Measurements from ENCODE around the gene LEMD2. TPM values are rescaled to one million over a fixed set of nuclear protein-coding genes. Genes with fewer than 3 reads are reported as not detected.

LEMD2 gene
- total RNA-seq, 1 experiment from 2014 or later: 91.8 TPM

GRCh38 chr6:33742837-33743236 lies 46.1 kb downstream of the LEMD2 start:
- WGBS (ENCODE audit: extremely low coverage, insufficient read length, low lambda C conversion rate): no CpG with 5 or more reads among the region's 7 CpGs
- H3K4me1 ChIP-seq (ENCODE audit: insufficient read depth, low read length): peaks cover 8% of the 10 kb centered on the region; the same call in 1 of the 2 replicates
- no peak overlapping the region for H2BK120ac ChIP-seq (ENCODE audit: low read depth, low read length, poor library complexity, severe bottlenecking)
- no peak overlapping the region for H2BK20ac ChIP-seq (ENCODE audit: low read depth, low read length, poor library complexity, severe bottlenecking)
- no peak overlapping the region for H2AFZ ChIP-seq (ENCODE audit: low read length)
- H3K18ac ChIP-seq (ENCODE audit: insufficient read length, low read depth, low read length): no peak overlapping the region
- H3K56ac ChIP-seq (ENCODE audit: insufficient read length, low read depth, low read length): no peak overlapping the region
- peaks cover 40 to 44% of the 10 kb centered on the region in 2 experiments for H3K4me1 Mint-ChIP-seq
- H3K36me3 Mint-ChIP-seq (ENCODE audit: insufficient read depth in 1 of 3, low read depth in 3 of 3): no peaks in the 10 kb centered on the region; a peak in 1 of 7 replicates
- peaks cover 7% of the 10 kb centered on the region for H3K27me3 Mint-ChIP-seq (ENCODE audit: low read depth)
- peak overlapping the region in 1 of 2 experiments; percentile 12; a peak in 2 of 5 replicates for H3K4me3 Mint-ChIP-seq
- no peak overlapping the region for H3T11ph ChIP-seq (ENCODE audit: low read length)
- H3K9me3 ChIP-seq (ENCODE audit: control insufficient read depth, low read depth, low read length): no peaks in the 10 kb centered on the region
- no peak overlapping the region for H3K14ac ChIP-seq (ENCODE audit: insufficient read depth, low read length)
- no peak overlapping the region for H2BK12ac ChIP-seq (ENCODE audit: insufficient read length, low read depth, low read length)
- H2BK5ac ChIP-seq (ENCODE audit: insufficient read length, low read length): no peak overlapping the region
- H3K4ac ChIP-seq (ENCODE audit: low read depth, low read length): no peak overlapping the region
- TF ChIP-seq CTCF (conservative IDR thresholded peaks at IDR 0.05): no peak
- no peak overlapping the region for H4K91ac ChIP-seq (ENCODE audit: insufficient read length, low read depth, low read length)
- no peaks in the 10 kb centered on the region for H4K20me1 ChIP-seq (ENCODE audit: control insufficient read depth, insufficient read depth, insufficient read length)
- no peak overlapping the region for H3K27ac Mint-ChIP-seq
- H3K4me2 ChIP-seq (ENCODE audit: insufficient read depth, insufficient read length, low read length): no peak overlapping the region
- H3K9me3 Mint-ChIP-seq: no peaks in the 10 kb centered on the region
- H2BK15ac ChIP-seq (ENCODE audit: low read depth, low read length): no peak overlapping the region
- H3K23me2 ChIP-seq (ENCODE audit: insufficient read length, low read depth, low read length, poor library complexity, severe bottlenecking): no peaks in the 10 kb centered on the region
- H3K79me1 ChIP-seq (ENCODE audit: insufficient read depth, low read depth, low read length, poor library complexity, severe bottlenecking): no peaks in the 10 kb centered on the region
- no peak overlapping the region for H4K8ac ChIP-seq (replicated peaks; ENCODE audit: insufficient read length, low read depth, low read length)
- H3K27ac ChIP-seq (ENCODE audit: insufficient read length, low read depth, low read length): no peak overlapping the region
- no peak overlapping the region for H2AK5ac ChIP-seq (ENCODE audit: insufficient read length, low read length)
- H4K5ac ChIP-seq (ENCODE audit: insufficient read length, low read depth, low read length): no peak overlapping the region
- H3K23ac ChIP-seq (ENCODE audit: insufficient read length, low read depth, low read length): no peak overlapping the region
- DNase-seq: no peak
- H3K27me3 ChIP-seq (ENCODE audit: insufficient read depth, low read length): no peaks in the 10 kb centered on the region
- H3K79me2 ChIP-seq (ENCODE audit: insufficient read depth, low read length): no peaks in the 10 kb centered on the region
- H3K9ac ChIP-seq (ENCODE audit: extremely low read depth, insufficient read length, low read length): no peak overlapping the region
